DOHH2 (cell line): ENCODE measurements around the gene RINL.

ENCODE experiments used
- H3F3A ChIP-seq: fragments of 200-600 bp; sonication (generic), shearing (Covaris generic); 2 replicates; pipeline ENCODE4 v1.6.0; 2016; ENCODE audit warnings: antibody characterized with exemption, mild to moderate bottlenecking; ENCODE audit not compliant: control insufficient read depth, insufficient read depth
- H3K27ac ChIP-seq: fragments of 200-600 bp; sonication (generic); 2 replicates; pipeline ENCODE4 v1.5.1; 2014; ENCODE audit warnings: low read depth, mild to moderate bottlenecking, low read length, moderate library complexity
- H3K27me3 ChIP-seq: fragments of 200-600 bp; sonication (generic); 2 replicates; pipeline ENCODE4 v1.6.1; 2014; ENCODE audit warnings: mild to moderate bottlenecking, low read length, mixed read lengths; ENCODE audit not compliant: control insufficient read depth
- H3K36me3 ChIP-seq: fragments of 200-600 bp; sonication (generic); 2 replicates; pipeline ENCODE4 v1.6.1; 2014; ENCODE audit warnings: mild to moderate bottlenecking, low read length, moderate library complexity, mixed read lengths; ENCODE audit not compliant: control insufficient read depth
- H3K4me1 ChIP-seq: fragments of 200-600 bp; sonication (generic); 2 replicates; pipeline ENCODE4 v1.6.1; 2014; ENCODE audit warnings: mild to moderate bottlenecking, low read length, mixed read lengths; ENCODE audit not compliant: control insufficient read depth
- H3K4me2 ChIP-seq: fragments of 200-600 bp; sonication (generic); 2 replicates; pipeline ENCODE4 v1.6.0; 2014; ENCODE audit warnings: mild to moderate bottlenecking, low read length, moderate library complexity
- H3K4me3 ChIP-seq: fragments of 200-600 bp; sonication (generic); 2 replicates; pipeline ENCODE4 v1.5.1; 2014; ENCODE audit warnings: mild to moderate bottlenecking, low read length, mixed read lengths
- H3K79me2 ChIP-seq: fragments of 200-600 bp; sonication (generic); 2 replicates; pipeline ENCODE4 v1.6.1; 2014; ENCODE audit warnings: mild to moderate bottlenecking, low read length, mixed read lengths; ENCODE audit not compliant: control insufficient read depth
- H3K9me2 ChIP-seq: fragments of 200-600 bp; sonication (generic); replicated peaks from 2 replicates; pipeline ENCODE4 v1.6.1; 2014; ENCODE audit warnings: mild to moderate bottlenecking, low read length, mixed read lengths; ENCODE audit not compliant: control insufficient read depth
- H3K9me3 ChIP-seq: fragments of 200-600 bp; sonication (generic); 2 replicates; pipeline ENCODE4 v1.6.1; 2014; ENCODE audit warnings: antibody characterized with exemption, low read length, mixed read lengths; ENCODE audit not compliant: control insufficient read depth, insufficient read depth
- H4K20me1 ChIP-seq: fragments of 200-600 bp; sonication (generic); 2 replicates; pipeline ENCODE4 v1.6.0; 2014; ENCODE audit warnings: low read depth, mild to moderate bottlenecking, antibody characterized with exemption, low read length, moderate library complexity; ENCODE audit not compliant: control insufficient read depth, insufficient read depth
- CTCF ChIP-seq: fragments of 200-600 bp; sonication (generic); IDR thresholded peaks from one replicate; pipeline ENCODE4 v1.5.1; 2014; ENCODE audit warnings: antibody characterized with exemption, mild to moderate bottlenecking, low read depth, low read length; ENCODE audit not compliant: poor library complexity, severe bottlenecking
- EZH2phosphoT487 ChIP-seq: fragments of 200-600 bp; sonication (generic); IDR thresholded peaks from 2 replicates; pipeline ENCODE4 v1.6.1; 2017; ENCODE audit warnings: borderline replicate concordance, mild to moderate bottlenecking, antibody characterized with exemption, low read length, moderate library complexity, mixed read lengths

Gene RINL

GRCh38 chr19:38918526-38918925, 40.5 kb upstream of the RINL start:
- H3K27ac ChIP-seq: no peak overlapping the region
- no peaks in the 10 kb centered on the region for H3F3A ChIP-seq
- H4K20me1 ChIP-seq: no peaks in the 10 kb centered on the region
- H3K9me3 ChIP-seq: no peaks in the 10 kb centered on the region
- H3K27me3 ChIP-seq: no peaks in the 10 kb centered on the region
- H3K79me2 ChIP-seq: no peaks in the 10 kb centered on the region
- no peak overlapping the region for H3K4me2 ChIP-seq
- H3K9me2 ChIP-seq: no peaks in the 10 kb centered on the region
- no peaks in the 10 kb centered on the region for H3K4me1 ChIP-seq
- no peak overlapping the region for H3K4me3 ChIP-seq
- H3K36me3 ChIP-seq: peaks cover 9% of the 10 kb centered on the region; the same call in 1 of the 2 replicates
- TF ChIP-seq CTCF (no peak), EZH2phosphoT487 (no peak)

DNA sequence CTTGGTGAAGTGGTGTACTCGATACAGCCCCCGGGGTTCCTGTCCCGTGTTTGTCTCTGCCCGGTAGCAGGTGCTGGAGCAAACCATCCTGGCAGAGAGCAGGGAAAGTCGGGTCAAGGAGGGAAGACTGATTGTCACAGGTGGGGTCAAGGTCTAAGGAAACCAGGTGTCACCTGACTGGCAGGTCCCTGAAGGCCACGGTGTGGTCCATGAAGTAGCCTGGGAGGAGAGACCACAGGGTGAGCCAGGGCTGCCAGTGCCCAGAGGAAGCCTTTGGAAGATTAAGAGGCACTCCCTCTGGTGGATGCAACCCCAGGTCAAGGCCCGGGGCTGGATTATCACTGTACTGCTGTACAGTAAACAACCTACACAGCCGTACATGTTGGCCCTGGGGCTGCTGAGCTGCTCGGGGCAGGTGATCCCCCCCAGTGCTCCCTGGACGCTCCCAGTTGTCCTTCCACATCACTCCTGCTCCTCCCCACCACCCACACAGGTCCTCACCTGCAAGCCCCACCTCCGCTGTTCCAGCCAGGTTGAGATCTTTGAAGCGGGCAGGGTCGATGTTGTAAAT, 39.9 kb upstream of the RINL start:
- H3K9me3 ChIP-seq: no peaks in the 10 kb centered on the region
- TF ChIP-seq CTCF (no peak), EZH2phosphoT487 (no peak)
- no peaks in the 10 kb centered on the region for H3K27me3 ChIP-seq
- no peaks in the 10 kb centered on the region for H3K4me1 ChIP-seq
- H4K20me1 ChIP-seq: no peaks in the 10 kb centered on the region
- H3K36me3 ChIP-seq: peaks cover 9% of the 10 kb centered on the region; the same call in 1 of the 2 replicates
- H3K79me2 ChIP-seq: no peaks in the 10 kb centered on the region
- H3K4me3 ChIP-seq: no peak overlapping the region
- H3K9me2 ChIP-seq: no peaks in the 10 kb centered on the region
- no peak overlapping the region for H3K4me2 ChIP-seq
- no peaks in the 10 kb centered on the region for H3F3A ChIP-seq
- no peak overlapping the region for H3K27ac ChIP-seq

- H3K27me3 ChIP-seq: no peaks in the 10 kb centered on the region
- no peaks in the 10 kb centered on the region for H3K79me2 ChIP-seq
- no peak overlapping the region for H3K4me3 ChIP-seq
- no peak overlapping the region for H3K4me2 ChIP-seq
- TF ChIP-seq EZH2phosphoT487: no peak
- no peak for TF ChIP-seq CTCF
- H3K36me3 ChIP-seq: peaks cover 9% of the 10 kb centered on the region; the same call in 1 of the 2 replicates
- no peaks in the 10 kb centered on the region for H3K9me2 ChIP-seq
- no peaks in the 10 kb centered on the region for H4K20me1 ChIP-seq
- H3F3A ChIP-seq: no peaks in the 10 kb centered on the region
- H3K9me3 ChIP-seq: no peaks in the 10 kb centered on the region
- no peak overlapping the region for H3K27ac ChIP-seq
- no peaks in the 10 kb centered on the region for H3K4me1 ChIP-seq
Observed at GRCh38 chr19:38917516-38917915, 39.4 kb upstream of the RINL start.
